Activated T-cell treated with anti-CD3 and anti-CD28 coated beads, Interleukin-2, amount 50 U/mL, for 72 hours (primary cell): Measurements from ENCODE around the gene LGR5. TPM values are rescaled to one million over a fixed set of nuclear protein-coding genes. Genes with fewer than 3 reads are reported as not detected.
"Not testable (repeated sequence)": the region's sequence is repeated elsewhere in the genome, so short reads cannot be mapped to it uniquely, and the experiment has no call there.

Source experiments
- ATAC-seq, 2 donors: fragments of 150-1000 bp; cut with Tn5 transposase; replicated peaks in 1 of 2; 2 replicates each; pipeline ENCODE4 v1.10.0; 2021; ENCODE audit warnings: moderate library complexity in 2 of 2, mild to moderate bottlenecking in 1 of 2
- DNase-seq, 2 donors: peaks; one replicate each; pipeline ENCODE4 v3.0.0; 2021 to 2022; ENCODE audit warnings: mixed read lengths in 1 of 2
- H3K27ac Mint-ChIP-seq: one replicate; pipeline ENCODE4 v1.8.0; 2022; ENCODE audit warnings: mild to moderate bottlenecking, moderate library complexity, mixed read lengths
- H3K27me3 Mint-ChIP-seq: one replicate; pipeline ENCODE4 v1.8.0; 2022; ENCODE audit warnings: low read depth, mixed read lengths
- H3K36me3 Mint-ChIP-seq, 2 donors: one replicate each; pipeline ENCODE4 v1.8.0; 2022; ENCODE audit warnings: mixed read lengths in 2 of 2, mild to moderate bottlenecking in 1 of 2; ENCODE audit not compliant: insufficient read depth in 2 of 2
- H3K4me1 Mint-ChIP-seq: one replicate; pipeline ENCODE4 v1.8.0; 2022; ENCODE audit warnings: low read depth, mixed read lengths
- H3K4me3 Mint-ChIP-seq, 2 donors: one replicate each; pipeline ENCODE4 v1.8.0; 2022; ENCODE audit warnings: mild to moderate bottlenecking in 2 of 2, mixed read lengths in 2 of 2, moderate library complexity in 2 of 2
- H3K9me3 Mint-ChIP-seq, 2 donors: one replicate each; pipeline ENCODE4 v1.8.0; 2022; ENCODE audit warnings: mixed read lengths in 2 of 2
- total RNA-seq, 2 donors: library from RNA; stranded (reverse); gene quantifications; one replicate each; pipeline ENCODE4 v1.2.3, GENCODE V29; 2022

LGR5 gene
- total RNA-seq, 2 donors from 2014 or later = not detected

DNA sequence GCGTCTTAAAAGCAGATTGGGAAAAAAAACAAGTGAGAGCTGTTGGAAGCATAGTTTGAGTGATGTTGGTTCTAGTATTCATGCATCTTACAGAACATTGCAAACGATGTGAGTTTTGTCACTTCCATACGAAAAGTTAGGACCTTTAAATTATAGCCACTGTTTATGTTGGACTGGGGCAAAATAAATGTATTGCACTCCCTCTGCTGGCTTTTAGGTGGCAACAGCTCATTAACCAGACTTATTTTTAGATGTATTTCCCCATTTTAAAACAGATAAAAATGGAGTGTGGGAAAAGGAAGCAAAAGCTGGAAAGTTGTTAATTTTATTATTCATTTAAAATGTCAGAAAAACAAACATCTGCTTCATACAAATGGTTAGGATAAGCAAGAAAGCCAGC lies 111.9 kb downstream of the LGR5 start:
- no peak for DNase-seq
- Mint-ChIP-seq H3K4me3 (no peak overlapping the region), H3K27ac (no peak overlapping the region), H3K9me3 (no peaks in the 10 kb centered on the region), H3K27me3 (no peaks in the 10 kb centered on the region), H3K4me1 (no peaks in the 10 kb centered on the region), H3K36me3 (no peaks in the 10 kb centered on the region)
- no peak for ATAC-seq

GRCh38 chr12:71552728-71553501 lies 113.3 kb downstream of the LGR5 start:
- no peak for ATAC-seq
- Mint-ChIP-seq H3K36me3 (no peaks in the 10 kb centered on the region), H3K9me3 (no peaks in the 10 kb centered on the region), H3K27ac (no peak overlapping the region), H3K4me1 (no peaks in the 10 kb centered on the region), H3K4me3 (no peak overlapping the region), H3K27me3 (no peaks in the 10 kb centered on the region)
- no peak for DNase-seq

DNA sequence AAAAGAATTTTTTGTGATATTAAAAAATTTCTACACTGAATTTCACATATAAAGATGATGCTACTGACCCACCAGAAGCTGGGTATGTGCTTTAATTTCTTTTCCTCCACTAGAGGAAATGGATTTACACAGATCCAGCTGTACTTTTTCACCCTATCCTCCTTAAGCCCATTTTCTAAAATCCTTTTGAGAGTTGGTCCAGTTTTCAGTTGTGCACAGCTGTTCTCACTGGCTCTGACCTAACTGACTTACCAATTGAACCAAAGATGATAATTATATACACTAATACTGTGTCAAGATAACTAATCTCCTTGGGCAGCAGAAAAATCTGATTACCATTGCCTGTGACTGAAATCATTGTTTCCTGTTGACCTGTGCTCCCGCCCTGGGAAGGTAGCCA lies 115.6 kb downstream of the LGR5 start:
- H3K4me1 Mint-ChIP-seq = no peaks in the 10 kb centered on the region
- no peak overlapping the region for H3K27ac Mint-ChIP-seq
- no peak for DNase-seq
- H3K27me3 Mint-ChIP-seq = no peaks in the 10 kb centered on the region
- ATAC-seq = no peak
- H3K36me3 Mint-ChIP-seq = no peaks in the 10 kb centered on the region
- no peaks in the 10 kb centered on the region for H3K9me3 Mint-ChIP-seq
- no peak overlapping the region for H3K4me3 Mint-ChIP-seq

GRCh38 chr12:71555789-71556188 lies 116.2 kb downstream of the LGR5 start:
- not testable (repeated sequence) for H3K4me3 Mint-ChIP-seq, DNase-seq, H3K9me3 Mint-ChIP-seq, H3K36me3 Mint-ChIP-seq, H3K27me3 Mint-ChIP-seq, H3K27ac Mint-ChIP-seq, ATAC-seq, H3K4me1 Mint-ChIP-seq

GRCh38 chr12:71556448-71556847 lies 116.8 kb downstream of the LGR5 start:
- no peak for ATAC-seq

DNA sequence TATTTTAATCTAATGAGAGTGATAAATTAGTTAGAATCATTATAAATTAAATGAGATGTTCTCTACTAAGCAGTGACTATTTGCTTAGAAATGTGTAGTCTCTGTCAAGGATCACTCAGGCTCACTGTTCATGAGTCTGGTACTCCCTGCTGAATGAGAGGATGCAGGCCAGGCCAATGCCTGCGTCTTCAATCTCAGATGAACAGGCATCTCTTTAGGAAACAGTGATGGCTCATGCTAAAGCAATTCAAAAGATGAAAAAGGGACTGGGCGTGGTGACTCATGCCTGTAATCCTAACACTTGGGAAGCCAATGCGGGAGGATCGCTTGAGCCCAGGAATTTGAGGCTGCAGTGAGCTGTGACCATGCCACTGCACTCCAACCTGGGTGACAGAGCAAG lies 117.3 kb downstream of the LGR5 start:
- H3K4me3 Mint-ChIP-seq = no peak overlapping the region
- H3K27me3 Mint-ChIP-seq = no peaks in the 10 kb centered on the region
- H3K27ac Mint-ChIP-seq = no peak overlapping the region
- DNase-seq (no peak), ATAC-seq (no peak)
- no peaks in the 10 kb centered on the region for H3K36me3 Mint-ChIP-seq
- H3K4me1 Mint-ChIP-seq = no peaks in the 10 kb centered on the region
- no peaks in the 10 kb centered on the region for H3K9me3 Mint-ChIP-seq

More at GRCh38 chr12:71556448-71556847, 116.8 kb downstream of the LGR5 start:
- no peaks in the 10 kb centered on the region for H3K4me1 Mint-ChIP-seq
- no peaks in the 10 kb centered on the region for H3K9me3 Mint-ChIP-seq
- no peak overlapping the region for H3K4me3 Mint-ChIP-seq
- DNase-seq = no peak
- no peak overlapping the region for H3K27ac Mint-ChIP-seq
- H3K27me3 Mint-ChIP-seq = no peaks in the 10 kb centered on the region
- no peaks in the 10 kb centered on the region for H3K36me3 Mint-ChIP-seq

DNA sequence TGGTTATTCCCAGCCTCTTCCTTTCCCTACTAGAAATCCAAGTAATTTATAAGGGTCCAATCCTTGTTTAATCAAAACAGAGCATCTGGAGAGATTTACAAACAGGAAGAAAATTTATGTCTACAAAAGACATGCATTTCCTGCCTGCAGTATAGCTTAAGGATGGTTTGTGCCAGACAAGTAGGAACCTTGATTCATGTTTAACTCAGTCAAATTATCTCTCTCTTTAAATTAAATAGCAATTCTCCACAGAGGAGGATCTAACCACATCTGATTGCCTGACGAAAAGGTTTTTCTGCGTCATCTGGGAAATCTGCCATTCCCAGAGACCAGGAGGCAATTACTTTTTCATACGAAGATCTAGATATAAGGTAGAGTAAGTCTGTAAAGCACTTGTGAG lies 118.8 kb downstream of the LGR5 start:
- Mint-ChIP-seq H3K27ac (no peak overlapping the region), H3K9me3 (no peaks in the 10 kb centered on the region), H3K27me3 (no peaks in the 10 kb centered on the region), H3K4me1 (no peaks in the 10 kb centered on the region), H3K4me3 (no peak overlapping the region), H3K36me3 (no peaks in the 10 kb centered on the region)
- no peak for DNase-seq
- no peak for ATAC-seq

DNA sequence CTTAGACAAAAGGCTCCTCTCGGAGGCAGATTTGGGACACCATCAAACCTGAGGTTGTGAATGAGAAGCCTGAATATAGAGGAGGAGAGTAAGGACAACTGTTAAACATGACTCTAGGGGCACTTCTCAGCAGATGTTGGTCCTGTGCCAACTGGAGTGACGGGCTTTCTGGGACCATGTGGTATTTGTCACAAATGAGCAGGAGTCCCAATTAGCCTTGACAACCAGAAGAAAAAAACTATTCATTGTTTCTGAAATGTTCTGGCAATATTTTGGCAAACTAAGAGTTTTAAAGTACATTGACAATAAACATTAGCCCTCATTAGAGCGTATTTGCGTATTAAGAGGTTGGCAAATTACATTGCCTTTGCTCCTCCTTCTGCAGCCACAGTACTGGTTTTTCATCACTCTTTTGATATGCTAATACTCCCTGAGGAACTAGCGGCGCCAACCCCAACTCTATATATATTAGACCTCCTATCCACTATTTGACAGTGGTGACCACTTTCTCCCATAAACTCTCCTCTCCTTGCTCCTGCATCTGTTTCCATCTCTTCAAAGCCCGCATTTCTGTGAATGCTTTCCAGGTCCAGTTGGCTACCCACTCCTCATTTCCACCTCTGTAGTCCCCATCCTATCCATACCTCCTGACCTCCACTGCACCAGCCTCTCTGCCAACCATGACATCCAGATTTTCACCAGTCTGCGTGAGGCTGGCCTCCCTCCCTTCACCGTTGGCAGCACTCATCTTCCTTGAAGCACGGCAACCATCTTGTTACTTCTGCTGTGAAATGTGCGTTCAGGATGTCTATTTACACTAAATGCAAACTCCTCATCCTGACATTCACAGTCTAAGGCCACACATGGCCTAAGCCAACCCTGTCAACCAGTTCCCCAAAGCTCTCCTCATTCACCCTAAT lies 123.3 kb downstream of the LGR5 start:
- Mint-ChIP-seq H3K36me3 (no peaks in the 10 kb centered on the region), H3K4me3 (no peak overlapping the region), H3K9me3 (no peaks in the 10 kb centered on the region), H3K27ac (no peak overlapping the region), H3K27me3 (no peaks in the 10 kb centered on the region), H3K4me1 (no peaks in the 10 kb centered on the region)
- DNase-seq (no peak), ATAC-seq (no peak)

GRCh38 chr12:71565535-71565934 lies 125.9 kb downstream of the LGR5 start:
- H3K4me3 Mint-ChIP-seq = no peak overlapping the region
- H3K36me3 Mint-ChIP-seq = no peaks in the 10 kb centered on the region
- peaks cover 13% of the 10 kb centered on the region for H3K27me3 Mint-ChIP-seq
- no peak for ATAC-seq
- no peak overlapping the region for H3K27ac Mint-ChIP-seq
- H3K9me3 Mint-ChIP-seq = no peaks in the 10 kb centered on the region
- H3K4me1 Mint-ChIP-seq = no peaks in the 10 kb centered on the region
- DNase-seq = no peak

- ATAC-seq (no peak), DNase-seq (no peak)
- Mint-ChIP-seq H3K36me3 (no peaks in the 10 kb centered on the region), H3K9me3 (no peaks in the 10 kb centered on the region), H3K27ac (no peak overlapping the region), H3K4me1 (no peaks in the 10 kb centered on the region), H3K4me3 (no peak overlapping the region), H3K27me3 (peaks cover 13% of the 10 kb centered on the region)
Observed at GRCh38 chr12:71566655-71567054, 127.1 kb downstream of the LGR5 start.

DNA sequence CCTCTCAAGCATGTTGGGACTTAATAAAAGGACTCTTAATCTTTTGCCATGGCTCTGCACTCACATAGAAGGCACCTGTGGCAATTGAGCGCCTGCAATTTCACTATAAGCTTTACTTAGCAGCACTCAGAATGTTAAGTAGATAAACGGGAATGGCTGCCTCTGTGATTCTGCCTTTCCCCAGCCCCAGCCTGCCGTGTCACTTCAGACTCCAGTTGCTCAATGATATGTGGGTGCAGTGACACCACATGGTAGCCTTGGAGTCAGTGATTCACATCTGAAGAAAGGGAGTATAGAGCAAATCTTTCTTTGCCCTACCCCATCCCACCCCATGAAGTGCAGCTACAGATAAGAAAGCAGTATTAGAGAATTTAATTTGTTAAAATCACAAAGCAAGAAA lies 127.9 kb downstream of the LGR5 start:
- Mint-ChIP-seq H3K27ac (no peak overlapping the region), H3K4me3 (no peak overlapping the region), H3K27me3 (peaks cover 13% of the 10 kb centered on the region), H3K4me1 (no peaks in the 10 kb centered on the region), H3K9me3 (no peaks in the 10 kb centered on the region), H3K36me3 (no peaks in the 10 kb centered on the region)
- no peak for DNase-seq
- ATAC-seq = no peak

DNA sequence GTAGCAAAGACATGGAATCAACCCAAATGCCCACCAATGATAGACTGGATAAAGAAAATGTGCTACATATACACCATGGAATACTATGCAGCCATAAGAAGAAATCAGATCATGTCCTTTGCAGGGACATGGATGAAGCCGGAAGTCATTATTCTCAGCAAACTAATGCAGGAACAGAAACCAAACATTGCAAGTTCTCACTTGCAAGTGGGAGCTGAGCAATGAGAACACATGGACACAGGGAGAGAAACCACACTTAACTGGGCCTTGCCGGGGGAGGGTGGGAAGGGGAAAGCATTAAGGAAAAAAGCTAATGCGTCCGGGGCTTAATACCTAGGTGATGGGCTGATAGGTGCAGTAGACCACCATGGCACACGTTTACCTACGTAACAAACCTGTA lies 130.3 kb downstream of the LGR5 start:
- not testable (repeated sequence) for H3K4me1 Mint-ChIP-seq, H3K27ac Mint-ChIP-seq, ATAC-seq, H3K36me3 Mint-ChIP-seq, H3K4me3 Mint-ChIP-seq, H3K9me3 Mint-ChIP-seq, DNase-seq
- peaks cover 13% of the 10 kb centered on the region for H3K27me3 Mint-ChIP-seq

DNA sequence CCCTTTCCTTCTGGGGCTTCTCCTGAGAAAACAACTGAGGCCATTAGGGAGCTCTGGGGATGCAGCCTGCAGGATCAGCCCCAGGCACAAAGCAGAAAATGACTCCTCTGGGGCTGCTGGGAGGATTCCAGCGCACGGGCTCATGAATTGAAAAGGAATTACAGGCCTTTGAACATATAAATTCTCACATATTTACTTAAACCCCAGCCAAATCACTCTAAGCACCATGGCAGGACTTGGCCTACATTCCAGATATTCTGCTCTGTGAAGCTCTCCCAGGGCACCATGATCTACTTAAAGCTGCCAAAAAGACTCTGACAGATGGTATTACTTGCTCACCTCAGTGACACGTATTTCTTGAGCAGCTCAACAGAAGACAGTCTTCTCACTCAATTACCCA lies 136.9 kb downstream of the LGR5 start:
- DNase-seq (no peak), ATAC-seq (no peak)
- Mint-ChIP-seq H3K27ac (no peak overlapping the region), H3K4me1 (no peaks in the 10 kb centered on the region), H3K27me3 (no peaks in the 10 kb centered on the region), H3K4me3 (no peak overlapping the region), H3K9me3 (no peaks in the 10 kb centered on the region), H3K36me3 (no peaks in the 10 kb centered on the region)
